ENCODE measurements around the gene USB1.

DNA sequence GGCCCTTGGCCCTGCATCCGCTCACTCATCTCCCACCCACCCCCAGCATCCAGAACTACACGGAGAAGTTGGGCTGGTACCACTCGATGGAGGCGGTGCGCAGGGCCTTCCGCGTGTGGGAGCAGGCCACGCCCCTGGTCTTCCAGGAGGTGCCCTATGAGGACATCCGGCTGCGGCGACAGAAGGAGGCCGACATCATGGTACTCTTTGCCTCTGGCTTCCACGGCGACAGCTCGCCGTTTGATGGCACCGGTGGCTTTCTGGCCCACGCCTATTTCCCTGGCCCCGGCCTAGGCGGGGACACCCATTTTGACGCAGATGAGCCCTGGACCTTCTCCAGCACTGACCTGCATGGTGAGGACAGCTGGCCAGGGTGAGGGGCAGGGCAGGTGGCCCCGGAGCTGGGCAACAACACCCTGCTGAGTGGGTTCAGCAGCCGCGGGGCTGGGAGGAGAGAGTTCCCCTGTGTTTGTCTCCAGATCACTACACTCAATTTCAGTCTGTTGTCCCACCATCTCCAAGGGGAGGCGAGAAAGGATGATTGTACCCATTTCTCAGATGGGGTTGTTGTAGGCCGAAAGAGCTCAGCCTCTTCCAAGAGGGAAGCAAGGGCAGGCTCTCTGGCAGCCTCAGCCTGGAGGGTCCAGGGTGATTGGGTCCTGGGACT is 38.8 kb downstream of the USB1 start:
- TF ChIP-seq EZH2 (IDR thresholded peaks at IDR 0.05; ENCODE audit: borderline replicate concordance) (no peak), EZH2phosphoT487 (IDR thresholded peaks at IDR 0.05; ENCODE audit: low read depth, severe bottlenecking, unreplicated experiment) (no peak)
- TF ChIP-seq, protein P1, sequence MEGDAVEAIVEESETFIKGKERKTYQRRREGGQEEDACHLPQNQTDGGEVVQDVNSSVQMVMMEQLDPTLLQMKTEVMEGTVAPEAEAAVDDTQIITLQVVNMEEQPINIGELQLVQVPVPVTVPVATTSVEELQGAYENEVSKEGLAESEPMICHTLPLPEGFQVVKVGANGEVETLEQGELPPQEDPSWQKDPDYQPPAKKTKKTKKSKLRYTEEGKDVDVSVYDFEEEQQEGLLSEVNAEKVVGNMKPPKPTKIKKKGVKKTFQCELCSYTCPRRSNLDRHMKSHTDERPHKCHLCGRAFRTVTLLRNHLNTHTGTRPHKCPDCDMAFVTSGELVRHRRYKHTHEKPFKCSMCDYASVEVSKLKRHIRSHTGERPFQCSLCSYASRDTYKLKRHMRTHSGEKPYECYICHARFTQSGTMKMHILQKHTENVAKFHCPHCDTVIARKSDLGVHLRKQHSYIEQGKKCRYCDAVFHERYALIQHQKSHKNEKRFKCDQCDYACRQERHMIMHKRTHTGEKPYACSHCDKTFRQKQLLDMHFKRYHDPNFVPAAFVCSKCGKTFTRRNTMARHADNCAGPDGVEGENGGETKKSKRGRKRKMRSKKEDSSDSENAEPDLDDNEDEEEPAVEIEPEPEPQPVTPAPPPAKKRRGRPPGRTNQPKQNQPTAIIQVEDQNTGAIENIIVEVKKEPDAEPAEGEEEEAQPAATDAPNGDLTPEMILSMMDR (IDR thresholded peaks at IDR 0.05; ENCODE audit: poor library complexity): no peak
